Stimulated activated CD8-positive, alpha-beta memory T cell treated with anti-CD3 and anti-CD28 coated beads, Interleukin-4, amount 100 ng/mL, for 24 hours (primary cell): ENCODE results near the gene SCFD1.

Source experiments
- DNase-seq: peaks from one replicate; pipeline ENCODE4 v3.0.0-alpha.2; 2020; ENCODE audit warnings: low read depth

Gene SCFD1

DNA sequence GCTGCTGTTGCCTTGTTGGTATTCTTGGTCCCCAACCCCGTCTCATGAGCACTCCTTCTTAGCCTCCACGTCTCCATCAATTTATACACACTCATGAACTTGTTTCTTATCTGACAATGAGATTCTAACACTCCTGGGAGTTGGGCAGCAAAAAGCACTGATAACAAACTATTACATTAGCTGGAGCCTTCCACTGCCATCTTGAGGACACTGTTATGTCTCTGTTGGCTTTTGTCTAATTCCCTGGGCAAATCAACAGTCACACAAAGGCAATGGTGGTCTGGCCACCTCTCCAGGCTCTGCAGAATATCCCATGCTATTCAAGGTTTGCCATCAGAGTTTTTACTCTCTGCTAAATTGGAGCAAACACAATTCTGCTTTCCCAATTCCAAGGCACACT is 134.5 kb downstream of the SCFD1 start:
- no peak for DNase-seq

- DNase-seq, result no peak
Observed at GRCh38 chr14:30757082-30757481, 135.0 kb downstream of the SCFD1 start.

DNA sequence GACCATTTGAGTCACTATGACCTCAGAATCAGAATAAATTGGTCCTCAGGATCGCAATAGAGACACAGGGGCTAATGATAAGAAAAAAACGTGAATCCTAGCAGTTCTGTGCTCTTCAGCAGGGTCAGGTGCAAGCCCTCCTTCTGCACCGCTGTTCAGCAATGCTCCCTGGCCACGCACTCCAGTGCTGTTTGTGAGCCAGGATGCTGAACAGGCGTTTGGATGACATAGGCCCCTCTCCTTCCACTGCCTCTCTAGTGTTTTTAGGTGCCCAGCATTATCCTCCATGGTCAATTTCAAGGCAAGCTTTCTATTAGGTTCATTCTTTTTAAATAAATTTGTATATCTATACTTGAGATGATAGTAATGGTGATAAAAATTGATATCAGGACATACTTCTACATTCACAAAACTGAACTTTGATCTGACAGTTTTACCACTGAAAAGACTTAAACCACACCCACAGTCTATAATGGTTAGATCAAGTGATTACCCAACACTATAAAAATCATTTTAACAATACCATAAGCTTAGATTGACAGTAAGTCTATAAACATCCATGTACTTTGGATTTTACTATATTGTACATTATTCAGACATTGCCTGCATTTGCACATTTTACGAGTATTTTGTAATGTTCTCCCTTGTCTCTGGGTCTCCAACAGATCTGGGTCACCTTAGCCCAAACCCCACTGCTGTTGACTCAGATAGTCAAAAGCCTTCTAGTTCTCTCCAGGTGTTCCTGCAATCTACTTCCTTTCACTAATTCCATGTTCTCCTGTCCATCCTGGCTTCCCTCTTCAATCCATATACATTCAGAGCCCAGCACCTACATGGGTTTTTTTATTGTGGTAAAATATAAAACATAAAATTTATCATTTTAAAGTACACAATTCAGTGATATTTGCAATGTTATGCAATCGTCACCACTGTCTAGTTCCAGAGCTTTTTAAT is 137.3 kb downstream of the SCFD1 start:
- no peak for DNase-seq

GRCh38 chr14:30763891-30764290 is 141.8 kb downstream of the SCFD1 start:
- DNase-seq, result no peak

GRCh38 chr14:30767624-30768023 is 145.5 kb downstream of the SCFD1 start:
- no peak for DNase-seq

GRCh38 chr14:30768791-30769190 is 146.7 kb downstream of the SCFD1 start:
- no peak for DNase-seq

GRCh38 chr14:30770376-30770775 is 148.3 kb downstream of the SCFD1 start:
- DNase-seq, result no peak

GRCh38 chr14:30771595-30771994 is 149.5 kb downstream of the SCFD1 start:
- no peak for DNase-seq

DNA sequence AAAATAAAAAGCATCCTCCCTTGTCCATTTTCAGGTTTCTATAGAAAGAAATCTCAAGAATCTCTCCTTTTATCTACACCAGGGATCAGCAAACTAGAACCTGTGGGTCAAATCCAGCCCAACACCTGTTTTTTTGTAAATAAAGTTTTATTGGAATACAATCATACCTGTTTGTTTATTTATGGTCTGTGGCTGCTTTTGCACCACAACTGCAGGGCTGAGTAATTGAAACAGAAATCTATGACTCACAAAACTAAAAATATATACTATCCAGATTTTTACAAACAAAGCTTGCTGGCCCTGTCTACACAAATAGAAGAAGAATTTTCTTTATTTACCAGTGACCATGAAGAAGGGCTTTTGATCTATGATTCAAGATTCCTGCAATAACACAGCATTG is 157.1 kb downstream of the SCFD1 start:
- no peak for DNase-seq
